ENCODE measurements around the gene TSPAN33.
"Not testable (repeated sequence)": the region's sequence is repeated elsewhere in the genome, so short reads cannot be mapped to it uniquely, and the experiment has no call there.

TSPAN33 gene

GRCh38 chr7:129212596-129212995, 68.1 kb downstream of the TSPAN33 start:
- no peak for TF ChIP-seq ZFX (IDR thresholded peaks at IDR 0.05)
- TF ChIP-seq, protein P1, sequence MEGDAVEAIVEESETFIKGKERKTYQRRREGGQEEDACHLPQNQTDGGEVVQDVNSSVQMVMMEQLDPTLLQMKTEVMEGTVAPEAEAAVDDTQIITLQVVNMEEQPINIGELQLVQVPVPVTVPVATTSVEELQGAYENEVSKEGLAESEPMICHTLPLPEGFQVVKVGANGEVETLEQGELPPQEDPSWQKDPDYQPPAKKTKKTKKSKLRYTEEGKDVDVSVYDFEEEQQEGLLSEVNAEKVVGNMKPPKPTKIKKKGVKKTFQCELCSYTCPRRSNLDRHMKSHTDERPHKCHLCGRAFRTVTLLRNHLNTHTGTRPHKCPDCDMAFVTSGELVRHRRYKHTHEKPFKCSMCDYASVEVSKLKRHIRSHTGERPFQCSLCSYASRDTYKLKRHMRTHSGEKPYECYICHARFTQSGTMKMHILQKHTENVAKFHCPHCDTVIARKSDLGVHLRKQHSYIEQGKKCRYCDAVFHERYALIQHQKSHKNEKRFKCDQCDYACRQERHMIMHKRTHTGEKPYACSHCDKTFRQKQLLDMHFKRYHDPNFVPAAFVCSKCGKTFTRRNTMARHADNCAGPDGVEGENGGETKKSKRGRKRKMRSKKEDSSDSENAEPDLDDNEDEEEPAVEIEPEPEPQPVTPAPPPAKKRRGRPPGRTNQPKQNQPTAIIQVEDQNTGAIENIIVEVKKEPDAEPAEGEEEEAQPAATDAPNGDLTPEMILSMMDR (conservative IDR thresholded peaks at IDR 0.05) = no peak
- H3K27ac ChIP-seq = no peak overlapping the region

GRCh38 chr7:129213828-129214227, 69.3 kb downstream of the TSPAN33 start:
- H3K27ac ChIP-seq = no peak overlapping the region
- TF ChIP-seq, protein P1 (conservative IDR thresholded peaks at IDR 0.05) = peak; percentile 12; the same call in 1 of the 2 replicates
- TF ChIP-seq ZFX (IDR thresholded peaks at IDR 0.05) = no peak

DNA sequence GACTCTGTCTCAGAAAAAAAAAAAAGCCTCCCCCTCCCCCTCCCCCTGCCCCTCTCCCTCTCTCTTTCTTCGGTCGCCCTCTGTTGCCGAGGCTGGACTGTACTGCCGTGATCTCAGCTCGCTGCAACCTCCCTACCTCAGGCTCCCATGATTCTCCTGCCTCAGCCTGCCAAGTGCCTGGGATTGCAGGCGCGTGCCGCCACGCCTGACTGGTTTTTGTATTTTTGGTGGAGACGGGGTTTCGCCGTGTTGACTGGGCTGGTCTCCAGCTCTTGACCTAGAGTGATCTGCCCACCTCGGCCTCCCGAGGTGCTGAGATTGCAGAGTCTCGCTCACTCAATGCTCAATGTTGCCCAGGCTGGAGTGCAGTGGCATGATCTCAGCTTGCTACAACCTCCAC, 71.2 kb downstream of the TSPAN33 start:
- H3K27ac ChIP-seq = not testable (repeated sequence)

DNA sequence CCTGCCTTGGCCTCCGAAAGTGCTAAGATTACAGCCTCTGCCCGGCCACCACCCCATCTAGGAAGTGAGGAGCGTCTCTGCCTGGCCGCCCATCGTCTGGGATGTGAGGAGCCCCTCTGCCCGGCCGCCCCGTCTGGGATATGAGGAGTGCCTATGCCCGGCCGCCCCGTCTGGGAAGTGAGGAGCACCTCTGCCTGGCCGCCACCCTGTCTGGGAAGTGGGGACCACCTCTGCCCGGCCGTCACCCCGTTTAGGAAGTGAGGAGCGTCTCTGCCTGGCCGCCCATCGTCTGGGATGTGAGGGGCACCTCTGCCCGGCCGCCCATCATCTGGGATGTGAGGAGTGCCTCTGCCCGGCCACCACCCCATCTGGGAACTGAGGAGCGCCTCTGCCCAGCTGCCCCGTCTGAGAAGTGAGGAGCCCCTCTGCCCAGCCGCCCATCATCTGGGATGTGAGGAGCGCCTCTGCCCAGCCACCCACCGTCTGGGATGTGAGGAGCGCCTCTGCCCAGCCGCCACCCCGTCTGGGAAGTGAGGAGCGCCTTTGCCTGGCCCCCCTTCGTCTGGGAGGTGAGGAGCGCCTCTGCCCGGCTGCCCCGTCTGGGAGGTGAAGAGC, 71.7 kb downstream of the TSPAN33 start:
- not testable (repeated sequence) for H3K27ac ChIP-seq

GRCh38 chr7:129216821-129217416, 72.4 kb downstream of the TSPAN33 start:
- not testable (repeated sequence) for H3K27ac ChIP-seq

GRCh38 chr7:129218514-129219062, 74.1 kb downstream of the TSPAN33 start:
- H3K27ac ChIP-seq = no peak overlapping the region
- no peak for TF ChIP-seq ZFX (IDR thresholded peaks at IDR 0.05)
- TF ChIP-seq, protein P1 (conservative IDR thresholded peaks at IDR 0.05) = peak; percentile 93

DNA sequence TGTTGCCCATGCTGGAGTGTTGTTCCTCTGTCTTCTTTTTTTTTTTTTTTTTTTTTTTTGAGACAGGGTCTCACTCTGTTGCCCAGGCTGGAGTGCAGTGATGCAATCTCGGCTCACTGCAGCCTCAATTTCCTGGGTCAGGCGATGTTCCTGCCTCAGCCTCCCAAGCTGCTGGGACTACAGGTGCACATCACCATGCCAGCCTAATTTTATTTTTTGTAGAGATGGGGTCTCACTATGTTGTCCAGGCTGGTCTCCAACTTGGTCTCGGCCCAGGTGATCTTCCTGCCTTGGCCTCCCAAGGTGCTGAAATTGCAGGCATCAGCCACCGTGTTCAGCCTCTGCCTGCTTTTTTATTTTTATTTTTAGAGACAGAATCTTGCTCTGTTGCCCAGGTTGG, 74.7 kb downstream of the TSPAN33 start:
- not testable (repeated sequence) for H3K27ac ChIP-seq

Data from C4-2B (cell line).